ENCODE measurements around the gene CASP14.

DNA sequence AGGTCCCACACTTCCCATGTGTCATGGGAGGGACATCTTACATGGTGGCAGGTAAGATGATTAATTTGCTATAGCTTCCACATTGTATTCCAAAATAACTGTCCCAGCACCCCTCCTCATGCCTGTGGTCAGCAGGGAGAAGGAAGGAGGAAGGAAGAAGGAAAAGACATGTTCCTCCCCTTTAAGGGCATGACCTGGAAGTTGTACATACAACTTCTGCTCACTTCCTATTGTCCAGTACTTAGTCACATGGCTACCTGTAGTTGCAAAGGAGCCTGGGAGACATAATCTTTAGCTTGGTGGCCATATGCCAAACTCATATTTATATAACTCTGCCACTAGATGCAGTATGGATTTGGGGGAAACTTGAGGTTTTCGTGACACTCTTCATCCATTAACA, 17.6 kb upstream of the CASP14 start:
- TF ChIP-seq CTCF (IDR thresholded peaks at IDR 0.05) = no peak
- no peak for TF ChIP-seq POLR2A (IDR thresholded peaks at IDR 0.05)

Measured in uterus (tissue), 2 donors.